GM12878 (cell line): ENCODE results near the gene ZNF407. TPM values are rescaled to one million over a fixed set of nuclear protein-coding genes. Genes with fewer than 3 reads are reported as not detected.

Source experiments
- ATAC-seq: fragments of 200-7000 bp; cut with Tn5 transposase; 3 replicates; pipeline ENCODE4 v1.9.1; 2020; ENCODE audit warnings: mild to moderate bottlenecking, moderate library complexity
- BruUV-seq: library from RNA; stranded (reverse); fragments of 400-500 nt; replicated peaks from 2 replicates; lab custom pipeline; 2021; lab: Mats Ljungman, UMichigan
- CTCF ChIA-PET: fragments of 300-600 bp; sonication (Branson Sonifier 250); formaldehyde crosslinking; extraction: SDS; loops from one replicate; lab custom pipeline; 2021; ENCODE audit warnings: inconsistent platforms; lab: Yijun Ruan, JAX
- POLR2A ChIA-PET: fragments of 350-600 bp; formaldehyde crosslinking; extraction: SDS; loops from one replicate; lab custom pipeline; 2021; ENCODE audit warnings: inconsistent platforms; lab: Charles Lee
- RAD21 ChIA-PET: fragments of 300-600 bp; sonication (Branson Sonifier 250); formaldehyde crosslinking; loops from one replicate; lab custom pipeline; 2023; ENCODE audit warnings: antibody characterized with exemption; ENCODE audit not compliant: unreplicated experiment; lab: Charles Lee
- SMC1A ChIA-PET: fragments of 300-600 bp; sonication (Branson Sonifier 250); formaldehyde crosslinking; loops from one replicate; lab custom pipeline; 2023; ENCODE audit not compliant: unreplicated experiment, uncharacterized antibody; lab: Charles Lee
- DNase-seq: peaks from one replicate; pipeline ENCODE4 v3.0.0-alpha.2; 2011; ENCODE audit warnings: low read depth, low spot score
- FAIRE-seq: peaks from 3 replicates; lab custom pipeline; 2011; peaks lifted over from hg19 to GRCh38; lab: Jason Lieb, UNC
- H2AFZ ChIP-seq: 2 replicates; pipeline ENCODE4 v1.6.0; 2011; ENCODE audit warnings: low read depth, low read length, control low read depth; ENCODE audit not compliant: control insufficient read depth
- H3K27ac ChIP-seq: 2 replicates; pipeline ENCODE4 v1.5.1; 2011; ENCODE audit warnings: control low read depth; ENCODE audit not compliant: control insufficient read depth, insufficient read depth
- H3K27me3 ChIP-seq, 2 experiments: replicated peaks in 1 of 2; 2 replicates each; pipeline versions ENCODE4 v1.6.0 to v1.6.1; 2011; ENCODE audit warnings: low read length in 1 of 2; ENCODE audit not compliant: control insufficient read depth in 2 of 2, insufficient read depth in 2 of 2
- H3K36me3 ChIP-seq, 2 experiments: 2 replicates each; pipeline ENCODE4 v1.5.1; 2011; ENCODE audit warnings: low read length in 1 of 2; ENCODE audit not compliant: control insufficient read depth in 2 of 2, insufficient read depth in 2 of 2
- H3K4me1 ChIP-seq: 2 replicates; pipeline ENCODE4 v1.6.1; 2011; ENCODE audit warnings: mild to moderate bottlenecking, low read length, moderate library complexity, mixed read lengths; ENCODE audit not compliant: control insufficient read depth, insufficient read depth
- H3K4me2 ChIP-seq: 2 replicates; pipeline ENCODE4 v1.6.0; 2011; ENCODE audit warnings: control low read depth; ENCODE audit not compliant: control insufficient read depth, insufficient read depth
- H3K4me3 ChIP-seq: fragments of 200-600 bp; sonication (generic); 2 replicates; pipeline ENCODE4 v1.5.1; 2016
- H3K79me2 ChIP-seq: 2 replicates; pipeline ENCODE4 v1.6.0; 2011; ENCODE audit warnings: low read length; ENCODE audit not compliant: control insufficient read depth, insufficient read depth
- H3K9ac ChIP-seq: 2 replicates; pipeline ENCODE4 v1.8.0; 2011; ENCODE audit warnings: low read length, control low read depth, mixed read lengths; ENCODE audit not compliant: control insufficient read depth, insufficient read depth
- H3K9me3 ChIP-seq: replicated peaks from 3 replicates; pipeline ENCODE4 v1.5.1; 2011; ENCODE audit warnings: mild to moderate bottlenecking, low read length; ENCODE audit not compliant: control insufficient read depth, insufficient read depth
- H4K20me1 ChIP-seq: 2 replicates; pipeline ENCODE4 v1.6.0; 2011; ENCODE audit not compliant: control insufficient read depth, insufficient read depth
- ASH2L ChIP-seq: fragments of 300-600, 200-600 bp; sonication (generic); IDR thresholded peaks from 2 replicates; pipeline ENCODE4 v1.6.1; 2017; ENCODE audit warnings: low read depth, mild to moderate bottlenecking, borderline replicate concordance
- BMI1 ChIP-seq: fragments of 450-650 bp; IDR thresholded peaks from 2 replicates; pipeline ENCODE4 v1.6.1; 2016; ENCODE audit warnings: mild to moderate bottlenecking, moderate library complexity, borderline replicate concordance
- GATAD2B ChIP-seq: fragments of 450-650 bp; conservative IDR thresholded peaks from 2 replicates; pipeline ENCODE4 v1.6.1; 2017; ENCODE audit warnings: low read depth, mild to moderate bottlenecking, moderate library complexity
- HCFC1 ChIP-seq: fragments of 150-350 bp; IDR thresholded peaks from 2 replicates; pipeline ENCODE4 v1.6.1; 2014; ENCODE audit warnings: low read length
- IKZF1 ChIP-seq: fragments of 450-650 bp; conservative IDR thresholded peaks from 2 replicates; pipeline ENCODE4 v1.6.1; 2017; ENCODE audit warnings: antibody characterized with exemption, mild to moderate bottlenecking
- IKZF2 ChIP-seq, 2 experiments: fragments of 450-650 bp; IDR thresholded peaks; 2 replicates each; pipeline ENCODE4 v1.6.1; 2017; ENCODE audit warnings: mild to moderate bottlenecking in 2 of 2, moderate library complexity in 2 of 2
- IRF4 ChIP-seq: IDR thresholded peaks from 2 replicates; pipeline ENCODE4 v1.6.1; 2011; ENCODE audit warnings: low read depth, low read length
- NBN ChIP-seq: fragments of 450-650 bp; IDR thresholded peaks from 2 replicates; pipeline ENCODE4 v1.6.1; 2016
- NFYB ChIP-seq: IDR thresholded peaks from 2 replicates; pipeline ENCODE4 v1.6.1; 2011; ENCODE audit warnings: low read depth, mild to moderate bottlenecking, low read length, improper control_type of control experiment, moderate library complexity; ENCODE audit not compliant: insufficient read depth
- POLR2AphosphoS2 ChIP-seq: IDR thresholded peaks from 2 replicates; pipeline ENCODE4 v1.6.1; 2011; ENCODE audit warnings: low read depth, mild to moderate bottlenecking, low read length, improper control_type of control experiment, moderate library complexity
- RFX5 ChIP-seq: IDR thresholded peaks from 2 replicates; pipeline ENCODE4 v1.6.1; 2011; ENCODE audit warnings: low read depth, low read length, improper control_type of control experiment
- SRF ChIP-seq, 2 experiments: IDR thresholded peaks; 2 replicates each; pipeline ENCODE4 v1.6.1; 2011; ENCODE audit warnings: low read depth in 2 of 2, low read length in 2 of 2, mild to moderate bottlenecking in 1 of 2, moderate library complexity in 1 of 2
- YY1 ChIP-seq: IDR thresholded peaks from 2 replicates; pipeline ENCODE4 v1.6.1; 2011; ENCODE audit warnings: low read depth, mild to moderate bottlenecking, low read length
- WGBS: methylation state at CpG from one replicate; pipeline ENCODE4 v1.1.6; 2016; ENCODE audit warnings: low lambda C conversion rate; ENCODE audit not compliant: insufficient replicate concordance, insufficient coverage; ENCODE audit errors: missing lambda C conversion rate; 5-methylcytosine and 5-hydroxymethylcytosine counted together
- in situ Hi-C: fragments of 300-500 bp; cut with MboI; formaldehyde crosslinking; loops from 9 replicates; pipeline ENCODE4 v1.14.3; 2018; ENCODE audit warnings: mixed read lengths
- intact Hi-C: fragments of 100-400 bp; cut with micrococcal nuclease; formaldehyde crosslinking; loops from one replicate; pipeline ENCODE4 v1.14.2; 2022; ENCODE audit not compliant: unreplicated experiment
- polyA plus RNA-seq, 11 experiments: library from polyadenylated mRNA; depleted of rRNA in 4 of 11; unstranded in 6 of 11; stranded (reverse) in 5 of 11; fragments of >200 nt; fragmentation: Nextera tagmentation in 4 of 11; fragmentation: Illumina TruSeq in 1 of 11; extraction: Ambion mirVana in 4 of 11; extraction: Trizol in 1 of 11; gene quantifications; 1 replicate in 1 of 11; 2 replicates in 10 of 11; pipeline versions ENCODE4 v1.2.1 to v1.2.3, GENCODE V29; 2011 to 2016; ENCODE audit warnings: inconsistent platforms in 2 of 11, missing spikeins in 2 of 11, low read depth in 1 of 11
- total RNA-seq, 4 experiments: library from RNA; depleted of rRNA in 3 of 4; stranded (reverse); fragments of >200 nt in 3 of 4; fragmentation: Illumina TruSeq in 1 of 4; extraction: Trizol in 1 of 4; gene quantifications; 2 replicates each; pipeline versions ENCODE4 v1.2.1 to v1.2.3, GENCODE V29; 2013 to 2021
- TF ChIP-seq, protein P1 (sequence below): fragments of 450-650 bp; IDR thresholded peaks from 2 replicates; pipeline ENCODE4 v1.6.1; 2016; ENCODE audit warnings: mild to moderate bottlenecking
- TF ChIP-seq, protein P2 (sequence below): IDR thresholded peaks from 2 replicates; pipeline ENCODE4 v1.6.1; 2011; ENCODE audit warnings: low read depth, low read length, improper control_type of control experiment, borderline replicate concordance
- TF ChIP-seq, protein P3 (sequence below): fragments of 450-650 bp; IDR thresholded peaks from 2 replicates; pipeline ENCODE4 v1.6.1; 2017; ENCODE audit warnings: borderline replicate concordance
- TF ChIP-seq, protein P4 (sequence below): fragments of 450-650 bp; formaldehyde crosslinking; IDR thresholded peaks from 2 replicates; pipeline ENCODE4 v1.4.0; 2020; ENCODE audit warnings: mild to moderate bottlenecking, moderate library complexity

ZNF407 gene
- total and polyA plus RNA-seq, 10 of the 15 experiments (the other 5 are each of a cell fraction or from before 2014, with no cell fraction given), result 0.69 to 11.6 (median 5.3) TPM

DNA sequence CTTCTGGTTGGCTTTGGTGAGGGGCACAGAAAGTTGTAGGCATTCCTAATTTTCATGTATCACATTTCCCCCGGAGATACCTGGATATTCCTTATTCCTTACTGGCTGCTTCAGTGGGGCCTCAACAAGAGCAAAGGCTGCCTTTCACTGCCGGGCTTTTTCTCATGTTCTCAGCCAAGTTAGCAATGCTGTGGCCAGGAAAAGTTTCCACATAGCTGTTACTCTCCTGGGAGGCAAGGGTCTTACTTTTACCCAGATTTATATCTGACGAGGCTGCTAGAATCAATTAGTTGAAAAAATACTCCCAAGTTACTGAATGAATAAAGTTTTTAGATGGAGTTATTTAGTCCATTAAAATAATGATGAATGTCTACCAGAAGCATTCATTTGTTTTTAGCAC is 230.5 kb downstream of the ZNF407 start (continued):
- no peak for TF ChIP-seq GATAD2B

DNA sequence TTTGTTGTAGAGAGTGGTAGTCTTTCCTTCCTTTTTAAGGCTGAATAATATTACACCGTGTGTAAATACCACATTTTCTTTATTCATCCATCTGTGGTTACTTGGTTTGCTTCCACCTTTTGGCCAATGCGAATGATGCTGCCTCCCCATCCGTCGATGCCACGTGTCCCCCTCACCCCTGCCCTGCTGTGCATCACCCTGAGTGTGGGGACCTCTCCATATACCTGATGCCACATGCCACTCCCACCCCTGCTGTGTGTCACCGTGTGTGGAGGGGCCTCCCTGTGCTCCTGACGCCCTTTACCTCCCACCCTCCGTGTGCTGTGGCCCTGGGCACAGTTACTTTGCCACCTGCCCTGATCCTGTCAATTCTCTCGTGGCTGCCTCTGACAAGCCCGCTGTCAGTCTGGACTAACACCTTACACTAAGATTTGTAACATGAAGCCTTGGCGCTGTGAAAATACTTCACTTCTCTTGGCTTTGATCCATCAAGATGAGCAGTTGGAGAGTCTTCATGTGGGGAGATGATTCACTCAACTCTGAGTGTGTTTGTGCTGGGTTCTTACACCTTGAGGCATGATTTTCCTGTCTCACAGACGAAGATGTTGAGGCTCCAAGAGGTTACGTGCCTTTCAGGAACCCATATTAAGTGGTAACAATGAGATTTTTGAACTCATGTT is 234.0 kb downstream of the ZNF407 start:
- no peaks in the 10 kb centered on the region for H3K79me2 ChIP-seq
- FAIRE-seq (no peak), DNase-seq (no peak), ATAC-seq (no peak)
- no peaks in the 10 kb centered on the region for H3K4me1 ChIP-seq
- no peak overlapping the region for H2AFZ ChIP-seq
- 88% methylated on average over 13 of the region's 13 CpGs for WGBS
- H3K4me3 ChIP-seq, result no peak overlapping the region
- no peak overlapping the region for H3K9ac ChIP-seq
- H3K9me3 ChIP-seq, result no peaks in the 10 kb centered on the region
- SMC1A ChIA-PET, result no interaction called here
- CTCF ChIA-PET, result no interaction called here
- H4K20me1 ChIP-seq, result no peaks in the 10 kb centered on the region
- H3K27ac ChIP-seq, result no peak overlapping the region
- POLR2A ChIA-PET, result no interaction called here
- RAD21 ChIA-PET, result no interaction called here
- BruUV-seq, result no TSS peak
- H3K27me3 ChIP-seq, result no peaks in the 10 kb centered on the region
- no peak overlapping the region for H3K4me2 ChIP-seq
- in situ Hi-C loops, result no loop called here
- intact Hi-C loops, result no loop called here
- no peaks in the 10 kb centered on the region for H3K36me3 ChIP-seq
- TF ChIP-seq SRF (IDR thresholded peaks at IDR 0.05; ENCODE audit: low read depth in 2 of 2, low read length in 2 of 2) (no peak), POLR2AphosphoS2 (no peak), YY1 (no peak), HCFC1 (no peak), IKZF1 (no peak), RFX5 (no peak), IKZF2 (IDR thresholded peaks at IDR 0.05) (no peak), NFYB (no peak), NBN (no peak), IRF4 (no peak), ASH2L (no peak), BMI1 (no peak)
- TF ChIP-seq, protein P1, sequence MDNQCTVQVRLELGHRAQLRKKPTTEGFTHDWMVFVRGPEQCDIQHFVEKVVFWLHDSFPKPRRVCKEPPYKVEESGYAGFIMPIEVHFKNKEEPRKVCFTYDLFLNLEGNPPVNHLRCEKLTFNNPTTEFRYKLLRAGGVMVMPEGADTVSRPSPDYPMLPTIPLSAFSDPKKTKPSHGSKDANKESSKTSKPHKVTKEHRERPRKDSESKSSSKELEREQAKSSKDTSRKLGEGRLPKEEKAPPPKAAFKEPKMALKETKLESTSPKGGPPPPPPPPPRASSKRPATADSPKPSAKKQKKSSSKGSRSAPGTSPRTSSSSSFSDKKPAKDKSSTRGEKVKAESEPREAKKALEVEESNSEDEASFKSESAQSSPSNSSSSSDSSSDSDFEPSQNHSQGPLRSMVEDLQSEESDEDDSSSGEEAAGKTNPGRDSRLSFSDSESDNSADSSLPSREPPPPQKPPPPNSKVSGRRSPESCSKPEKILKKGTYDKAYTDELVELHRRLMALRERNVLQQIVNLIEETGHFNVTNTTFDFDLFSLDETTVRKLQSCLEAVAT, result no peak
- TF ChIP-seq, protein P2, sequence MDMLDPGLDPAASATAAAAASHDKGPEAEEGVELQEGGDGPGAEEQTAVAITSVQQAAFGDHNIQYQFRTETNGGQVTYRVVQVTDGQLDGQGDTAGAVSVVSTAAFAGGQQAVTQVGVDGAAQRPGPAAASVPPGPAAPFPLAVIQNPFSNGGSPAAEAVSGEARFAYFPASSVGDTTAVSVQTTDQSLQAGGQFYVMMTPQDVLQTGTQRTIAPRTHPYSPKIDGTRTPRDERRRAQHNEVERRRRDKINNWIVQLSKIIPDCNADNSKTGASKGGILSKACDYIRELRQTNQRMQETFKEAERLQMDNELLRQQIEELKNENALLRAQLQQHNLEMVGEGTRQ, result no peak
- TF ChIP-seq, protein P3, sequence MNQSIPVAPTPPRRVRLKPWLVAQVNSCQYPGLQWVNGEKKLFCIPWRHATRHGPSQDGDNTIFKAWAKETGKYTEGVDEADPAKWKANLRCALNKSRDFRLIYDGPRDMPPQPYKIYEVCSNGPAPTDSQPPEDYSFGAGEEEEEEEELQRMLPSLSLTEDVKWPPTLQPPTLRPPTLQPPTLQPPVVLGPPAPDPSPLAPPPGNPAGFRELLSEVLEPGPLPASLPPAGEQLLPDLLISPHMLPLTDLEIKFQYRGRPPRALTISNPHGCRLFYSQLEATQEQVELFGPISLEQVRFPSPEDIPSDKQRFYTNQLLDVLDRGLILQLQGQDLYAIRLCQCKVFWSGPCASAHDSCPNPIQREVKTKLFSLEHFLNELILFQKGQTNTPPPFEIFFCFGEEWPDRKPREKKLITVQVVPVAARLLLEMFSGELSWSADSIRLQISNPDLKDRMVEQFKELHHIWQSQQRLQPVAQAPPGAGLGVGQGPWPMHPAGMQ, result no peak
- TF ChIP-seq, protein P4, sequence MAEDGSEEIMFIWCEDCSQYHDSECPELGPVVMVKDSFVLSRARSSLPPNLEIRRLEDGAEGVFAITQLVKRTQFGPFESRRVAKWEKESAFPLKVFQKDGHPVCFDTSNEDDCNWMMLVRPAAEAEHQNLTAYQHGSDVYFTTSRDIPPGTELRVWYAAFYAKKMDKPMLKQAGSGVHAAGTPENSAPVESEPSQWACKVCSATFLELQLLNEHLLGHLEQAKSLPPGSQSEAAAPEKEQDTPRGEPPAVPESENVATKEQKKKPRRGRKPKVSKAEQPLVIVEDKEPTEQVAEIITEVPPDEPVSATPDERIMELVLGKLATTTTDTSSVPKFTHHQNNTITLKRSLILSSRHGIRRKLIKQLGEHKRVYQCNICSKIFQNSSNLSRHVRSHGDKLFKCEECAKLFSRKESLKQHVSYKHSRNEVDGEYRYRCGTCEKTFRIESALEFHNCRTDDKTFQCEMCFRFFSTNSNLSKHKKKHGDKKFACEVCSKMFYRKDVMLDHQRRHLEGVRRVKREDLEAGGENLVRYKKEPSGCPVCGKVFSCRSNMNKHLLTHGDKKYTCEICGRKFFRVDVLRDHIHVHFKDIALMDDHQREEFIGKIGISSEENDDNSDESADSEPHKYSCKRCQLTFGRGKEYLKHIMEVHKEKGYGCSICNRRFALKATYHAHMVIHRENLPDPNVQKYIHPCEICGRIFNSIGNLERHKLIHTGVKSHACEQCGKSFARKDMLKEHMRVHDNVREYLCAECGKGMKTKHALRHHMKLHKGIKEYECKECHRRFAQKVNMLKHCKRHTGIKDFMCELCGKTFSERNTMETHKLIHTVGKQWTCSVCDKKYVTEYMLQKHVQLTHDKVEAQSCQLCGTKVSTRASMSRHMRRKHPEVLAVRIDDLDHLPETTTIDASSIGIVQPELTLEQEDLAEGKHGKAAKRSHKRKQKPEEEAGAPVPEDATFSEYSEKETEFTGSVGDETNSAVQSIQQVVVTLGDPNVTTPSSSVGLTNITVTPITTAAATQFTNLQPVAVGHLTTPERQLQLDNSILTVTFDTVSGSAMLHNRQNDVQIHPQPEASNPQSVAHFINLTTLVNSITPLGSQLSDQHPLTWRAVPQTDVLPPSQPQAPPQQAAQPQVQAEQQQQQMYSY (CRISPR knock-in tag), result no peak
